Measurements from ENCODE around the gene CCL24.

CCL24 gene

GRCh38 chr7:75813781-75814236, at the start of gene CCL24:
TSS of gene CCL24 (minus strand) at chr7:75813806. CDS start at chr7:75813715, 91 bp downstream.
- no peaks in the 10 kb centered on the region for H3K27me3 ChIP-seq (ENCODE audit: insufficient read depth, low read length)
- no peaks in the 10 kb centered on the region for H3K4me1 ChIP-seq (ENCODE audit: insufficient read depth, low read length, severe bottlenecking)
- no peak within 1 kb of the TSS for H3K4me2 ChIP-seq (ENCODE audit: low read length)
- no peak for TF ChIP-seq EZH2 (IDR thresholded peaks at IDR 0.05; ENCODE audit: borderline replicate concordance, low read length)
- no peak for TF ChIP-seq CTCF (IDR thresholded peaks at IDR 0.05; ENCODE audit: low read length)
- no peaks in the 10 kb centered on the region for H3K36me3 ChIP-seq (ENCODE audit: insufficient read depth, low read length)
- no peaks in the 10 kb centered on the region for H3F3A ChIP-seq (ENCODE audit: insufficient read depth, low read length)
- no peak within 1 kb of the TSS for H3K4me3 ChIP-seq (ENCODE audit: low read depth, low read length, poor library complexity, severe bottlenecking)
- no peaks in the 10 kb centered on the region for H3K9me3 ChIP-seq (ENCODE audit: low read length)
- no peaks in the 10 kb centered on the region for H4K20me1 ChIP-seq (ENCODE audit: insufficient read depth, low read length)
- no peak within 1 kb of the TSS for H3K27ac ChIP-seq (ENCODE audit: low read depth, low read length, poor library complexity, severe bottlenecking)
- no peak within 1 kb of the TSS for H3K9ac ChIP-seq (ENCODE audit: low read length)
- no peak within 1 kb of the TSS for H2AFZ ChIP-seq (ENCODE audit: low read length)
- no peaks in the 10 kb centered on the region for H3K79me2 ChIP-seq (ENCODE audit: insufficient read depth, low read length)
- no peaks in the 10 kb centered on the region for H3K9me2 ChIP-seq (ENCODE audit: low read depth, low read length)

- Histone ChIP-seq H3K4me3 (ENCODE audit: low read depth, low read length, poor library complexity, severe bottlenecking) (no peak overlapping the region), H3K36me3 (ENCODE audit: insufficient read depth, low read length) (no peaks in the 10 kb centered on the region), H3K27ac (ENCODE audit: low read depth, low read length, poor library complexity, severe bottlenecking) (no peak overlapping the region), H3F3A (ENCODE audit: insufficient read depth, low read length) (no peaks in the 10 kb centered on the region), H3K27me3 (ENCODE audit: insufficient read depth, low read length) (no peaks in the 10 kb centered on the region; the same call in 1 of the 2 replicates), H3K4me1 (ENCODE audit: insufficient read depth, low read length, severe bottlenecking) (no peaks in the 10 kb centered on the region), H2AFZ (ENCODE audit: low read length) (no peak overlapping the region), H3K9me3 (ENCODE audit: low read length) (no peaks in the 10 kb centered on the region), H4K20me1 (ENCODE audit: insufficient read depth, low read length) (no peaks in the 10 kb centered on the region), H3K79me2 (ENCODE audit: insufficient read depth, low read length) (no peaks in the 10 kb centered on the region), H3K4me2 (ENCODE audit: low read length) (no peak overlapping the region), H3K9me2 (ENCODE audit: low read depth, low read length) (no peaks in the 10 kb centered on the region), H3K9ac (ENCODE audit: low read length) (no peak overlapping the region)
- TF ChIP-seq EZH2 (IDR thresholded peaks at IDR 0.05; ENCODE audit: borderline replicate concordance, low read length) (no peak), CTCF (IDR thresholded peaks at IDR 0.05; ENCODE audit: low read length) (no peak)
Measured at GRCh38 chr7:75861636-75862035, 48.0 kb upstream of the CCL24 start.

- TF ChIP-seq EZH2 (IDR thresholded peaks at IDR 0.05; ENCODE audit: borderline replicate concordance, low read length), result no peak
- TF ChIP-seq CTCF (IDR thresholded peaks at IDR 0.05; ENCODE audit: low read length), result no peak
- no peak overlapping the region for H3K4me2 ChIP-seq (ENCODE audit: low read length)
- no peak overlapping the region for H3K27ac ChIP-seq (ENCODE audit: low read depth, low read length, poor library complexity, severe bottlenecking)
Measured at GRCh38 chr7:75858410-75858809, 44.8 kb upstream of the CCL24 start.

More at GRCh38 chr7:75858410-75858809, 44.8 kb upstream of the CCL24 start:
- Histone ChIP-seq H3F3A (ENCODE audit: insufficient read depth, low read length) (no peaks in the 10 kb centered on the region), H3K9me3 (ENCODE audit: low read length) (no peaks in the 10 kb centered on the region), H3K9ac (ENCODE audit: low read length) (no peak overlapping the region), H3K4me3 (ENCODE audit: low read depth, low read length, poor library complexity, severe bottlenecking) (no peak overlapping the region), H3K79me2 (ENCODE audit: insufficient read depth, low read length) (no peaks in the 10 kb centered on the region), H3K9me2 (ENCODE audit: low read depth, low read length) (no peaks in the 10 kb centered on the region), H2AFZ (ENCODE audit: low read length) (no peak overlapping the region), H4K20me1 (ENCODE audit: insufficient read depth, low read length) (no peaks in the 10 kb centered on the region), H3K4me1 (ENCODE audit: insufficient read depth, low read length, severe bottlenecking) (no peaks in the 10 kb centered on the region), H3K27me3 (ENCODE audit: insufficient read depth, low read length) (no peaks in the 10 kb centered on the region; the same call in 1 of the 2 replicates), H3K36me3 (ENCODE audit: insufficient read depth, low read length) (no peaks in the 10 kb centered on the region)
